HepG2 (cell line): ENCODE data around the gene OBP2B.

Experiments used
- ATF7-NPFF ChIP-seq: sonication (generic); formaldehyde crosslinking; IDR thresholded peaks from 2 replicates; pipeline ENCODE4 v1.8.1; 2023; ENCODE audit warnings: mild to moderate bottlenecking, low read depth, missing genetic modification reagents, moderate library complexity
- FIP1L1 ChIP-seq: fragments of 200-400 bp; formaldehyde crosslinking; IDR thresholded peaks from 2 replicates; pipeline ENCODE4 v1.6.1; 2018; ENCODE audit warnings: low read depth, mild to moderate bottlenecking, low read length, moderate library complexity, borderline replicate concordance; ENCODE audit not compliant: insufficient read depth
- POLR2A ChIP-seq, 2 experiments: IDR thresholded peaks; 2 replicates each; pipeline ENCODE4 v1.6.1; 2011; ENCODE audit warnings: low read depth in 2 of 2, low read length in 2 of 2, mild to moderate bottlenecking in 1 of 2, moderate library complexity in 1 of 2; ENCODE audit not compliant: insufficient read depth in 1 of 2
- ZNF326 ChIP-seq: sonication (generic); formaldehyde crosslinking; IDR thresholded peaks from 2 replicates; pipeline ENCODE4 v1.4.0; 2020; ENCODE audit warnings: missing genetic modification reagents, borderline replicate concordance
- TF ChIP-seq, protein P1 (sequence below): sonication (generic); formaldehyde crosslinking; IDR thresholded peaks from 2 replicates; pipeline ENCODE4 v1.5.0; 2020; ENCODE audit warnings: mild to moderate bottlenecking, missing genetic modification reagents, moderate library complexity
- TF ChIP-seq, protein P2 (sequence below): sonication (generic); formaldehyde crosslinking; IDR thresholded peaks from 2 replicates; pipeline ENCODE4 v1.8.0; 2022; ENCODE audit warnings: mild to moderate bottlenecking, missing genetic modification reagents; ENCODE audit not compliant: insufficient replicate concordance

DNA sequence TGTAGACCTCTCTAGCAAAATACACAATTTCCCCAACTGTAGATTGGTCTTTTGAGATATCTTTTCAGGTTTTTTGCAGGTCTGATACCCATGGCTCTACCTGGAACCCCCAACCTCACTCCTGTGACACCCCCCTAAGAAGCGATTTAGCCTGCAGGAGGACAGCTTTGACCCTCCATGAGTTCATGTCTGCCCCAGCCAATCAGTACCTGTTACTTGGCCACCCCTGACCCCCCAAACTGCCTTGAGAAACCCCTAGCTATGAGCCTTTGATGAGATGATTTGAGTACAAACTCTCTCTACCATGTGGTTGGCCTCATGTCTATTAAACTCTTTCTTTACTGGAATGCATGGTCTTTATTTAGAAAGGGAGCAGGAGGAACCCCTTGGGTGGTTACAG is 40.3 kb upstream of the OBP2B start:
- TF ChIP-seq ATF7-NPFF (CRISPR knock-in tag) (no peak), FIP1L1 (no peak), ZNF326 (CRISPR knock-in tag) (no peak), POLR2A (IDR thresholded peaks at IDR 0.05; ENCODE audit: insufficient read depth in 1 of 2, low read depth in 2 of 2, low read length in 2 of 2) (no peak)
- TF ChIP-seq, protein P1, sequence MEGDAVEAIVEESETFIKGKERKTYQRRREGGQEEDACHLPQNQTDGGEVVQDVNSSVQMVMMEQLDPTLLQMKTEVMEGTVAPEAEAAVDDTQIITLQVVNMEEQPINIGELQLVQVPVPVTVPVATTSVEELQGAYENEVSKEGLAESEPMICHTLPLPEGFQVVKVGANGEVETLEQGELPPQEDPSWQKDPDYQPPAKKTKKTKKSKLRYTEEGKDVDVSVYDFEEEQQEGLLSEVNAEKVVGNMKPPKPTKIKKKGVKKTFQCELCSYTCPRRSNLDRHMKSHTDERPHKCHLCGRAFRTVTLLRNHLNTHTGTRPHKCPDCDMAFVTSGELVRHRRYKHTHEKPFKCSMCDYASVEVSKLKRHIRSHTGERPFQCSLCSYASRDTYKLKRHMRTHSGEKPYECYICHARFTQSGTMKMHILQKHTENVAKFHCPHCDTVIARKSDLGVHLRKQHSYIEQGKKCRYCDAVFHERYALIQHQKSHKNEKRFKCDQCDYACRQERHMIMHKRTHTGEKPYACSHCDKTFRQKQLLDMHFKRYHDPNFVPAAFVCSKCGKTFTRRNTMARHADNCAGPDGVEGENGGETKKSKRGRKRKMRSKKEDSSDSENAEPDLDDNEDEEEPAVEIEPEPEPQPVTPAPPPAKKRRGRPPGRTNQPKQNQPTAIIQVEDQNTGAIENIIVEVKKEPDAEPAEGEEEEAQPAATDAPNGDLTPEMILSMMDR (CRISPR knock-in tag), result no peak
- TF ChIP-seq, protein P2, sequence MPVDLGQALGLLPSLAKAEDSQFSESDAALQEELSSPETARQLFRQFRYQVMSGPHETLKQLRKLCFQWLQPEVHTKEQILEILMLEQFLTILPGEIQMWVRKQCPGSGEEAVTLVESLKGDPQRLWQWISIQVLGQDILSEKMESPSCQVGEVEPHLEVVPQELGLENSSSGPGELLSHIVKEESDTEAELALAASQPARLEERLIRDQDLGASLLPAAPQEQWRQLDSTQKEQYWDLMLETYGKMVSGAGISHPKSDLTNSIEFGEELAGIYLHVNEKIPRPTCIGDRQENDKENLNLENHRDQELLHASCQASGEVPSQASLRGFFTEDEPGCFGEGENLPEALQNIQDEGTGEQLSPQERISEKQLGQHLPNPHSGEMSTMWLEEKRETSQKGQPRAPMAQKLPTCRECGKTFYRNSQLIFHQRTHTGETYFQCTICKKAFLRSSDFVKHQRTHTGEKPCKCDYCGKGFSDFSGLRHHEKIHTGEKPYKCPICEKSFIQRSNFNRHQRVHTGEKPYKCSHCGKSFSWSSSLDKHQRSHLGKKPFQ, result no peak
